HG03571 (cell line): ENCODE measurements around the gene NPAS2.
A peak's percentile ranks its signal among the peaks of the same experiment; 100 is the strongest.

Experiments used
- ATAC-seq: cut with Tn5 transposase; IDR thresholded peaks from one replicate; pipeline ENCODE4 v1.9.1; 2021; ENCODE audit not compliant: unreplicated experiment

The NPAS2 gene

DNA sequence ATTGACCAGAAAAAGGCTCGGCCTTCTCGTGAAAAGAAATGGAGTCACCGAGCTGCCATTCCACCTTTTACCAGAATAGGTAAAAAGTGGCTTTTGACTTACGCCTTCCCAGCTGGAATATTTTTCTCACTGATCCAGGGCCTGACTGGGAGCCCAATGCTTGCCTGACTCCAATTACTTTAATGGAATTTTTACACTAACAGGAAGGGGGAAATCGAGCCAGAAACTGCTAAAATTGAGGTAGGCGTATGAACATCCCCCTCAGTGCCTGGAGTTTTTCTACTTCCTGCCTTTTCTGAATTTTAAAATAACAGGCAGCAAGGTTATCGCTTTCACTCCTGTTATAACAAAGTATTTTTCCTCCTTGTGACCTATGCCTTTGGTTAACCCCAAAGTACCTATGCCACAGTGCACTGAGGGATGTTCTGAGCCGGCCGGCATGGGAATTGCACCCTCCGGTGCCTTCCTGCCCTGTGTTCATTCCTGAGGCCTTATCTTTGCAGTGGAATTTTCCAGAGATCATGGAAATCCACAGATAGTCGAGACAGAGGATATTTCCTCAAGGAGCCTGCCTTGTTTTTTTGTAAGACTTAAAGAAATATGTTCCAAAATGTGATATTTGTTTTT, 163.9 kb downstream of the NPAS2 start:
- no peak for ATAC-seq

DNA sequence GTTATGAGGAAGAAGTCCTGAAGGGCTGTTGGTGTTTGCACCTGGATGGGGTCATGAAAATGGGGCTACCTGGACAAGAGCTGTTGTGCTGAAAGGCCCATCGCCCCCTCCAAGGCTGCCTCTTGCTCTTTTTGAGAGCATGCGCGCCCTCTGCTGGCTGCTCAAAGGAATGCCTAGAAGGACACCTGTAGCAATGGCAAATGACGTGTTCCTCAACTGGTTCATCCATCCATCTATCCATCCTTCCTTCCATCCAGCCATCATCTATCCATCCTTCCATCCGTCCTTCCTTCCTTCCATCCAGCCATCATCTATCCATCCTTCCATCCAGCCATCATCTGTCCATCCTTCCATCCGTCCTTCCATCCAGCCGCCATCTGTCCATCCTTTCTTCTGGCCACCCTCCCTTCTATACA, 165.0 kb downstream of the NPAS2 start:
- ATAC-seq: peak; percentile 59

DNA sequence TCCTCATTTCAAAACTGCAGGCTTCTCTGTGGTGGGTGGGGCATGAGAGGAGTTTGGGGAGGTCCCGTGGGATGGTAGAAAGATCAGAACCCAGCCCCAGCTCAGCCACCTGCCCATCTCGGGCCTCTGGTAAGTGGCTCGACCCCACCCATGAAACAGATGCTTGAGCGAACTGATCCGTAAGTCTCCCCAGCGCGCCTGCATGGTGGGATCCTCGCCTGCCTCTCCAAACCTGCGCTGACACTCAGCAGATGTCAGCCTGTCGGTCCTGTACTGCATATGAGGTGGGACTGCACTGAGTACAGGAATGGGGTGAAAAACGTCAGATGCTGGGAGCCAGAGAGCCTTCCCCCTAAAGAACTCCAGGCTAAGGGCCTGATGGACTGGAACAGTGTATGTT, 166.2 kb downstream of the NPAS2 start:
- ATAC-seq: no peak

DNA sequence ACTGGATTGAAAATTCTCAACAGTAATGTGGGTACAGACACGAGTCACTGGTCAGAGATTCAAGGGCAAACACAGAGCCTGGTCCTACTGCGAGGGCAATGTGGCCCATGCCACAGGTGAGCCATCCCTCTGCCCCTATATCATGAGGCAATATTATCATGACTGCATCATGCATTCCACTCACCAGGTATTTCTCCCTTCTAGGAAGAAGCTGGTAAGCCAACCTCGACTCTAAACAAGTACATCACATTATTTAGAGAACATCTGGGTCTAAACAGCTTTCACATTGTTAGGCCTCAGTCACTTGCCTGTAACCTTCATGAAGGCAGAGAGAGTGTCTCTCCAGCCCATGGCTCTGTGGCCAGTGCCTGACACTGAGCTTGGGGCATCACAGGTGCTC, 167.6 kb downstream of the NPAS2 start:
- ATAC-seq: no peak

DNA sequence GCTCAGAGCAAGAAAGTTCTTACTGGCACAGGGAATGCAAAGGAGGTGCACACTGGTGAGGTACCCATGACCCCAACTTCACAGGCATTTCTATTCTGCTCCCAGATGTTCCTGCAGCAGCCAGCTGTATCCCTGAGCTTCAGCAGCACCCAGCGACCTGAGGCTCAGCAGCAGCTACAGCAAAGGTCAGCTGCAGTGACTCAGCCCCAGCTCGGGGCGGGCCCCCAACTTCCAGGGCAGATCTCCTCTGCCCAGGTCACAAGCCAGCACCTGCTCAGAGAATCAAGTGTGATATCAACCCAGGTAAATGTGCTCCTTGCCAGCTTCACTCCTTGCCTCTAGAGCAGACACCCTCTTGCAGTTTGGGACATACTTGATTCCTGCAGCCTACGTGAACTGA, 168.0 kb downstream of the NPAS2 start:
- no peak for ATAC-seq

DNA sequence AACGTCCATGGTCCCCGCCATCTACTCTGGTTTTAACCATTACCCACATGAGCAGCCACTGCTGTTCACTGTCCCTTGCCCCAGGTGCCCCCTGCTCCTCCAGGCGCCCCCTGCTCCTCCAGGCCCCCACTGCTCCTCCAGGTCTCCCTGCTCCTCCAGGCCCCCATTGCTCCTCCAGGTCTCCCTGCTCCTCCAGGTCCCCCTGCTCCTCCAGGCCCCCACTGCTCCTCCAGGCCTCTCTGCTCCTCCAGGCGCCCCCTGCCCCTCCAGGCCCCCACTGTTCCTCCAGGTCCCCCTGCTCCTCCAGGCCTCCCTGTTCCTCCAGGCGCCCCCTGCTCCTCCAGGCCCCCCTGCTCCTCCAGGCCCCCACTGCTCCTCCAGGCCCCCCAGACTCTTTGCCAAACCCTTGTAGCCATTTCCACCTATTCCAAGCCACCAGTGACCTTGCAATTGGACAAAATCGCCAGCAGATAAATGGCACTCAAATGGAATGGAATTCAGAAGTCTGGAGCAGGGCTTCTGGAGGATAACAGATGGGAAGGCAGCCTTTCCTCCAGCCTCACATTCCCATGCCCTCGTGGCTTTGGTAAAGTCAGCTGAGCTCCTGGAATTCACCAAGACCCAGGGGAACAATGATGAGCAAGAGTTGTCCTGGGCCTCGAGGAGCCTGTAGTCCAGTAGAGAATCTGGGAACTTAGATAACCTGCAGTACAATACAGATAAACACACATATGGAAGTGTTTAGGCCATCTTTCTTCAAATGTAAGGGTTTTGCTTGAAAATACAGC, 168.9 kb downstream of the NPAS2 start:
- ATAC-seq: no peak

DNA sequence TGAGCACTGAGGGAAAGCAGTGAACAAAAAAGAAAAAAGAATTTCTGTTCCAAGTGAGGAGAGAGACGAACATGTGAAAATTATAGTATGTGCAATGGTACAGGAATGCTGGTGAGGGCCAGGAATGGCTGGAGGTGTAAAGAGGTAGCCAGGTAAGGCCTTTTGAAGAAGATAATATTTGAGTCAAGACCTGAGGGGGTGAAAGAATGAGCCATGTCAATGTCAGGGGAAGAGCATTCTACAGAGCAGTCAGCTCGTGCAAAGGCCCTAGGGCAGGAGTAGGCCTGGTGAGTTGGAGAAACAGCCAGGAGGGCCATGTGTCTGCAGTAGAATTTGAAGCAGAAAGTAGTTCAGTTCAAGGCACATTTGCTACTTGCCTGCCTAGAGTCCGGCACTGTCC, 169.7 kb downstream of the NPAS2 start:
- no peak for ATAC-seq

DNA sequence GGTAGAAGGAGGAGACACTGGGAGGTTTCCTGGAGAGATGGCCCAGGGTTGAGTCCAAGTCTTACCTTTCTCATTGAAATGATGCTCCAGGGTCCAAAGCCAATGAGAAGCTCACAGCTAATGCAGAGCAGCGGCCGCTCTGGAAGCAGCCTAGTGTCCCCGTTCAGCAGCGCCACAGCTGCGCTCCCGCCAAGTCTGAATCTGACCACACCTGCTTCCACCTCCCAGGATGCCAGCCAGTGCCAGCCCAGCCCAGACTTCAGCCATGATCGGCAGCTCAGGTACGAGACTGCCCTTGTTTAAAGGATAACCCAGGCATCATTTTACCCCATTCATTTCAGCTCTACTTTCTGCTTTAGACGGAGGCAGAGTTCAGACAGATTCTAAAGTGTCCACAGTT, 170.2 kb downstream of the NPAS2 start:
- ATAC-seq: no peak

DNA sequence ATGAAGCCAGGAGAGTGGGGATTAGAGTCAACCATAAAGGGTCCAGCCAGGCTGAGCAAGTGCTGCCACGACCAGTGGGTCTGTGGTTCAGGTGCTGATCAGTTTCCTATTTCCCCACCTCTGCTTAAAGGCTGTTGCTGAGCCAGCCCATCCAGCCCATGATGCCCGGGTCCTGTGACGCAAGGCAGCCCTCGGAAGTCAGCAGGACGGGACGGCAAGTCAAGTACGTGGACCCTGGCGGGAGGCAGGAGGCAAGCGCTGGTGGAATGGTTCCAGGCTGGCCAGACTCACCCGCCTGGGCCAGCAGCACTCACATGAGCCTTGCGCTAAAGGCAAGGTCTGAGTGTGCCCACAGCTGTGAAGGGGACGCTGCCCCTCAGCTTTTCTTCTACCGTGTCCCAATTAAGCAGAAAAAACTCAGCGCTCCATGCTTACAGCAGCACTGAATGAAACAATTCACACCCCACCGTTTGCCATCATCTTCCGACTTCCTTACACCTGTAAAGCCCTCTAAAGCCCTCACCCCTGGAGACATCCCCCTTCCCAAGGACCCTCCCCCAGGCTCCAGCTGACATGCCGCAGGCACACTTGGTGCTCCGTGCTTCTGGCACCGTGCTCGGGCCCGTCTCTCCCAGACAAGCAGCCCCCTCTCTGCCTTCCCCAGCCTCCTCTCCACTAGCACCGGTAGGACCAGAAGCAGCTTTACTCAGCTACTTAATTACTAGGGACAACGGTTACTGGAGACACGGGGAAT, 170.9 kb downstream of the NPAS2 start:
- no peak for ATAC-seq

DNA sequence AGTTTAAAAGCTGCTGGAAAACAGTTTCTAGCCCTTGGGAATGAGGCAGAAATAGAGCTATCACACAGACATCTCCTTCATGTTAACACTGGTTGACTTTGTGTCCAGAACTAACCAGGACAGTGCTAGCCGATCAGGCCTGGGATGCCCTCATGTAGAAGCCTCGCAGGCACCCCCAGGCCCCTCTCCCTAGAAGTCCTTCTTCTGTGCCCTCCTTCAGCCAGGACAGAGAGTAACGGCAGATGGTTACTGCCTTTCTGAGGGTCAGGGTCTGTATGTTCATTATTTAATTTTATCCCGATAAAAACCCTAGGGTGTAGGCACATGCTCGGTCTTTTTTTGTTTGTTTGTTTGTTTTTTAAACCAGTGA, 171.4 kb downstream of the NPAS2 start:
- ATAC-seq: no peak

DNA sequence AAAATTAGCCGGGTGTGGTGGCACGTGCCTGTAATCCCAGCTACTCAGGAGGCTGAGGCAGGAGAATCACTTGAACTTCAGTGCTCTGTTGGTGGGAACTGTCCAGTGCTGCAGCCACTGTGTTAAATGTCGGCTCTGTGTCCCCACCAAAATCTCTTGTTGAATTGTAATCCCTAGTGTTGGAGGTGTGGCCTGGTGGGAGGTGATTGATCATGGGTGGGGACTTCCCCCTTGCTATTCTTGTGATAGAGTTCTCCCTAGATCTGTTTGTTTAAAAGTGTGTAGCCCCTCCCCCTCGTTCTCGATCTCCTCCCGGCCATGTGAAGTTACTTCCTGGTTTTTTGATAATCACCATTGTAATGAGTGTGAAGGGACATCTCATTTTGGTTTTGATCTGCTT, 172.3 kb downstream of the NPAS2 start:
- no peak for ATAC-seq

DNA sequence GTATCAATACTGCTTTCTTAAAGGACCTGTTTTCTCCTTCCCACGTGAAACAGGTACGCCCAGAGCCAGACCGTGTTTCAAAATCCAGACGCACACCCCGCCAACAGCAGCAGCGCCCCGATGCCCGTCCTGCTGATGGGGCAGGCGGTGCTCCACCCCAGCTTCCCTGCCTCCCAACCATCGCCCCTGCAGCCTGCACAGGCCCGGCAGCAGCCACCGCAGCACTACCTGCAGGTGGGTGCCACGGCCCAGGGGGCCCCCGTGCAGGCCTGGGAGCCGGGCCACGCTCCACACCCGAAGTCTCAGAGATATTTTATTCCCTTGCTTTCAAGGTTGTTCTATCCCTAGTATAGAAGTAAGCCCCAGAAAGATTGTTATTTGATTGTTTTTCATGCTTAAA, 173.4 kb downstream of the NPAS2 start:
- no peak for ATAC-seq

DNA sequence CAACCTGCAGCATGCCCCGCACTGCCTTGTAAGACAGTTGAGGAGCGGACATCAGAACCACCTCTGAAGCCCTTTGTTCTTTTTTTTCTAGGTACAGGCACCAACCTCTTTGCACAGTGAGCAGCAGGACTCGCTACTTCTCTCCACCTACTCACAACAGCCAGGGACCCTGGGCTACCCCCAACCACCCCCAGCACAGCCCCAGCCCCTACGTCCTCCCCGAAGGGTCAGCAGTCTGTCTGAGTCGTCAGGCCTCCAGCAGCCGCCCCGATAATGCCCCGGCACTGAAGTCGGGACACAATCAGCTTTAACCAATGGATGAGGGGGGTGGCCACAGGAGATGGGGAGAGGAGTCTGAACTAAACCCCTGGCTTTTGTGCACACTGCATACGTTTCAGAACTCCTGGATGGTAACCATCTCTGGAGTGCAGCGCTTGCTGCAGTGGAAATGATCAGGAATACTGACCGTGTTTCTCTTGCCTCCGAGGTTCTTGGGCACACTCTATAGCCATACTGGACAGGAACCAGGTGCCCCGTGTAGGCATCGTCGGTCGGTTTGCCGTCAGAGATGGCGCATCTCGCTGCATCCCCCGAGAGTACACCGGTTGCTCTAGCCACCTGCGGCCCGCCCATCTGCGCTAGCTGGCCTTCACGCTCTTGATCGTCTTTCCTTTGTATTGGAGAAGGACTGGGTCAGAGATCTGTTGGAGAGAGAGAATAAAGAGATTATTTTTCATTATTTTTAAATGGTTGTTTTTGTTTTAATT, 175.6 kb downstream of the NPAS2 start:
- no peak for ATAC-seq

DNA sequence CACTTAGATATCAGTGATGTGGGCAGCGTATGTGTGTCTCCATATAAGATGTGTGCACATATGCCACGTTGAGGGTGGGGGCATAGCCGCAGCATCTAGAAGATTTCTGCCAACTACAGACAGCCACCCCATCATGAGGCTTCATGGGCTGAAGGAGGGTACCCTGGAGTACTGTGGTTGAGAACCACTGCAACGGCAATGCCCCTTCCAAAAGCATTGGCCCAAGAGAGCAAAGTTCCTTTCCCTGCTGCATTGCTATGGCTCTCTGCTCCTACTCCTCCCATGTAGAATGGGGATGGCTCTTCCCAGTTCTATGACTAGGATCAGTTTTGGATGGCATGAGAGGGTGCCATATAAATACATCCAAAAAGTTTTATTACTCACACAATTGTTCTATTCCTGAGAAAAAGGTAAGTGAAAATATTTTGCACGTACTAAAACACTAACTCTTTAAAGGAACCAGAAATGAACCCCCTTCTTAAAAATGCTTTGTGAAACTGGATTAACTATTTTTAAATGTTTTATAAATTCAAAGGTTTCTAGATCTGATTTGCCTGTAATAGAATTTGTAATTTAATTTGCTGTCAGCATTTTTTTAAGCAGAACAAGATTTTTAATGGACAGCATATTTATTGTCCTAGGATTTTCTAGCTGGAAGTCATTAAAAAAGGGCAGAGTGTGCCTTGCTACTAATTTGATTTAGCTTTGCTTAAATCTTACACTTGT, 177.7 kb downstream of the NPAS2 start:
- no peak for ATAC-seq

DNA sequence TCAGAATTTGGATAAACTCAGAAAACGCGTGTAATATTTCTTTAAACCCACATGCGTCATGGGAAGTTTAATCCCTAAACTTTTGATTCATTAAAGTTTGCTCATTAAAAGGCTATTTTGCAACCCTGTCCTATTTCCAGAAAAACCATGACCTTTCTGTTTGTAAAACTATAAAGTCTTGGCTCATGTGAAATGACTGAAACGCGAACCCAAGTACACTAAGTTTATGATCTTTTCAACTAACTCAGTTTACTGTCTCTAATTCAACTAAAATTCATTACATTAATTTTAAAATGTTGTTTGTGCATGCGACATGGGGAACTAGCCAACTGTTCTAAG, 178.3 kb downstream of the NPAS2 start:
- ATAC-seq: no peak

DNA sequence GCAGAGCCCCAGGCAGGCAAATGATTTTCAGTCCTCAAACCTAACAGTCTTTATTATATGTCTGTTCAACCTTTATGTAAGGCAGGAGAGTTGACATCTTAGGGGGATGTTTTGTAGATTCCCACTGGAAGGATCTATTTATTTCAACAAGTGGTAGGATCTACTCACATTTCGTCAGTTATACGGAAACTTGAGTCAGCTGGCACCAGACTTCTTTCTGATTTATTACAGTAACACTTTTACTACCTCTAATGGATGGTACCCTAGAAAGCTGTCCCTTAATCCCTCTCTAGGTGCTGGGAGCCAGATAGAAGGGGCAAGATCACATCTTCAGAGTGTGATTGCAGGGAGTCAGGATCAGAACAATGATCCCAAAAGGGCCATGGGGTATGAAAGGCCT, 180.1 kb downstream of the NPAS2 start:
- no peak for ATAC-seq

DNA sequence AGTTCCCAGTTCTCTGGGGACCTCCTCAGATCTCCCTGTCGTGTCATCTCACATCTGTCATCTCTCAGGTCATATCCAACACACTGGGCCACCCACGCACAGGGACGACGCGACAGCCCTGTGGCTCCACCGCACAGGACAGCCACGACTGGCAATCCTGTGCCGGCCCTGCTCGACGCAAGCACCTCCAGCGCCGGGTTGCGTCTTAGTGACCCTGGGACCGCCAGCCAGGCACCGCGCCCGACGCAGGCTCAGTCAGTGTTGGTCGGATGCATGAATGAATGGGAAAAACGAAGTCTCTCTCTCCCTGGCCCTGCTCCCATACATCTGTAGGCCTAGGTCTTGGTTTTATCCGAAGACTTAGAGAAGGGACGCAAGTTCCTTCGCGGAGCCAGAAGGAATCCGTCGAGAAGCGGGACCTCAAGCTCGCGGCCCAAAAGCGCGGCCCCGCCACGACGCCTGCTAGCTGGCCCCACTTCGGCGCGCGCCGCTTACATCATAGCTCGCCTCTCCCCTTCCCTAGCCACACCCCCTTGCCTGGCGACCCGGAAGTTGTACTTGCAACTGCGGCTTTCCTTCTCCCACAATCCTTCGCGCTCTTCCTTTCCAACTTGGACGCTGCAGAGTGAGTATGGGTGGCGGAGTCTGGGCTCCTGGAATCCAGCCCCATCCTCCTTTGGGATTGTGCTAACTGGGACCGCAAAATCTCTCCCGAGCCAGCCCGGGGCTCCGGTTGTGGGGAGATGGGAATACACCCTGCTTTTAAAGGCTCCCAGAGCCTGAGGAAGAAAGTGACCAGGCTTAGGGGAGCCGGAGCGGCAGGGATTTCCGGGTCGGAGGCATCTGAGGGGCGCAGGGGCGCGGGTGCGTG, 182.0 kb downstream of the NPAS2 start, which contains the start of gene RPL31:
TSS of gene RPL31 (plus strand) at position 599 of the 871 bp plus-strand sequence. CDS start 413 bp downstream, outside the sequence.
- peak; percentile 96 for ATAC-seq

DNA sequence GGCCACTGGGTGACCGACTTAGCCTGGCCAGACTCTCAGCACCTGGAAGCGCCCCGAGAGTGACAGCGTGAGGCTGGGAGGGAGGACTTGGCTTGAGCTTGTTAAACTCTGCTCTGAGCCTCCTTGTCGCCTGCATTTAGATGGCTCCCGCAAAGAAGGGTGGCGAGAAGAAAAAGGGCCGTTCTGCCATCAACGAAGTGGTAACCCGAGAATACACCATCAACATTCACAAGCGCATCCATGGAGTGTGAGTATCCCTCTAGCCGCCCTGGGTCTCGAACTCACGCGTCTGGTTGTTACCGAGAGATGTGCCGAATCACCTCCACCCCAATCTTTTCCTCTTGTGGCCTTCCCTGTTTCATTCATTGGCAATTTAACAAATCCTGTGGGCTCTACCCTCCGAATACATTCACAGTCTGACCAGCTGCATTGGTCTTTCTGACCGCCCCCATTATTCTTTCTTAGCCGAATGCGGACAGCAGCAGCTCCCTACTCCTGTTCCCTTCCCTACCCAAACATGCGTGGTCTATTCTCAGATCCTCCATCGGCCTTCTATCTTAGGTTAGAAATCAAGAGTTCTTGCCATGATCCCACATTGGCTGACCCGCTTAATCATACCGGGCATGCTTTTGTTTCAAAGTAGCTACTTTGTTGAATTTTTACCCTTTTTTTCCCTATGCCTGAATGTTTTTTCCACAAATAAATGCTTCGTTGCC, 182.8 kb downstream of the NPAS2 start:
- no peak for ATAC-seq

DNA sequence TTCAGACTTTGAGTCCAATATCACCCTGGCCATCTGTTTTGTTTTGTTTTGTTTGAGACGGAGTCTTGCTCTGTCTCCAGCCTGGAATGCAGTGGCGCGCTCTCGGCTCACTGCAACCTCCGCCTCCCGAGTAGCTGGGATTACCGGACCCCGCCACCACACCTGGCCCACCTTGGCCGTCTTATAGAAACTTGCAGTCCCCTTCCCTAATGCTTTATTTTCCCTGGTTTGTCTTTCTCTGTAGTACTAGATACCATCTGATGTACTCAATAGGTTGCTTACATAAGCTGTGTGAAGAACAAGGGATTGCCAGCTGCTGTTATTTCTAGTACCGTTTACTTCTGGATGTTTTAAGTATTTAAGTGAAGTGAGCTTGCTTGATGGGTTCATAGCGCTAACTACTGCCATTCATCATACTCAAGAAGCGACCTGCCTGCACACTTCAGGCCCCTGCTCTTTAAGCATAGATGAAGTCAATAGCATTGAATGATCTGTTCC, 183.4 kb downstream of the NPAS2 start:
- no peak for ATAC-seq
